NCI-H128 (cell line): Measurements from ENCODE around the gene PML.
"Not testable (repeated sequence)": the region's sequence is repeated elsewhere in the genome, so short reads cannot be mapped to it uniquely, and the experiment has no call there.

ENCODE experiments used
- DNase-seq: peaks from one replicate; lab custom pipeline; 2025; ENCODE audit not compliant: unreplicated experiment; lab: John Stamatoyannopoulos, UW

PML gene

DNA sequence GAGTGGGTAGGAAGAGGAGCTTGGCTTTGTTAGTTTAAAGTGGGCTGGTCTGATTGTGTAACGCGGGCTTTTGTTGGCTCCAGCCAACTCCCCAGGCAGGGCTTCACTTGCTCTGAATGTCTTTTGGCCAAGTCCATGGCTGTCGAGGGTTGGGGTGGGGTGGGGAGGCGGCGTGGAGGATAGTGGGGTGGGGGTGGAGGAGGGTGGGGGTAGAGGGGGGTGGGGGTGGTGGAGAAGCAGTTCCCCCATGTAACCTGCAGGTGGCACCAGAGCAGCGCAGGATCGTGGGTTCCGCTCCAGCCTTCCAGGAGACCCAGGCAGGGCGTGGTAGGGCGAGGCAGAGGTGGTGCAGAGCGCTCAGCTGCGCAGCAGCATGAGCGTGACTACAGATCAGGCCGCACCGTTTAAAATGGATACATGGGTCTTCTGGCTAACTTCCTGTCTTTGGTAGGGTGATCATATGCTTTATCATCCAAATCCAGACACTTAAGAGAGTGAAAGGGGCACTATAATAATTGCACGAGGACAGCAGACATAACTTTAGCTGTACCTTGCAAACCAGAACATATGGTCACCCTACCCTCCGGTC lies 59.5 kb downstream of the PML start:
- DNase-seq, result peak; percentile 17

DNA sequence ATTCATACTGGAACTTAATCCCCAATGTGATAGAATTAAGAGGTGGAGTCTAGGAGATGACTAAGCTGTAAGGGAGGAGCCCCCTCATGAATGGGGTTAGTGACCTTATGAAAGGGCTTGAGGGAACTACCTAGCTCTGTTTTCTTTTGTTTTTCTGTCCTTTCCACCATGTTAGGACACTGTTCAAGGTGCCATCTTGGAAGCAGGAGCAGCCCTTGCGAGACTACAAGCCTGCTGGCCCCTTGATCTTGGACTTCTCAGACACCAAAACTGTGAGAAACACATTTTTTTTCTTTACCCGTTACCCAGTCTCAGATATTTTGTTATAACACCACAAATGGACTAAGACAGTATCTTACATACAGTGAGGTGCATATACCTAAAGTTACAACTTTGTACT lies 61.3 kb downstream of the PML start:
- DNase-seq, result no peak

DNA sequence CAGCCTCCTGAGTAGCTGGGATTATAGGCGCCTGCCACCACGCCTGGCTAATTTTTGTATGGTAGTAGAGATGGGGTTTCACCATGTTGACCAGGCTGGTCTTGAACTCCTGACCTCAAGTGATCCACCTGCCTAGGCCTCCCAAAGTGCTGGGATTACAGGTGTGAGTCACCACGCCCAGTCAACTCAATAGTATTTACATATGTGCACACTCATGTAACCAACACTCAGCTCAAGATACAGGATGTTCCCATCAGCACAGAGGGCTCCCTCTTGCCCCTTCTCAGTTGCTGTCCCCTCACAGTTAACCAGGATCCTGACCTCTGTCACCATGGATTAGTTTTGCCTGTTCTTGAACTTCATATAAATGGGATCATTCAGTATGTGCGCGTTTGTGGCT lies 61.8 kb downstream of the PML start:
- DNase-seq, result not testable (repeated sequence)

DNA sequence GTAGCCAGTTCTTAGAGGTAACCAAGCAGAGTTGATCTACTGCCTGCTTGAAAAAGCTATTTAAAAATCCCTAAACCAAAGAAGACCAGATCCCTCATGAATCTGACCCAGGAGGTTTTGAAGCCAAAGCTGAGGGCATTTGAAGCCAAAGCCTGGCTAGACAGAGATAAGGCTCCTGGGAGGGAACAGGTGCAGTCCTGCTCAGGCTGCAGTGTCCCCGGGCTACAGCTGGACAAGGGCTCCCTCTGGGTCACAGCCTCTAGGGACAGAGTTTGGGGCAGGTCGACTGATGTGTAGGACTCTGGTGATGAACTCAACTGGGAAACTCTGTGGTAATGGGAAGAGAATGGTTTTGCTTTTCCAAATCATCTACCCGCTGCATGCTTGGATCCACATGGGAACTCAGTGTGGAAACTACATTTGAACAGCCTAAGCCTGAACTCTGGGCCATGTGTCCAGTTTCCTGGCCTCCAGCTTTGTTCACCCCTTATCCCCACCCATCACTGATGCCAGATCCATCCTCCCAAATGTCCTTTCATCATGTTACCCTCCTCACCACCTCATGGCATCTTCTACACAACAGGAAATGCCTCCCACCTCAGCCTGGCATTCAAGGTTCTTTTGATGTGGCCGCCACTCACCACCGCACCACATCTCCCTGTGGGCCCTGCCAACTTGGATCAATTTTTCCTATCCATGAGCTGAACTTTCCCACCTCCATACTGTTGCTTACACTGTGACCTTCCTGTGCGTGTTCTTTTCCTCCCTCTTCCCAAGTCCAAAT lies 64.7 kb downstream of the PML start:
- DNase-seq, result not testable (repeated sequence)

DNA sequence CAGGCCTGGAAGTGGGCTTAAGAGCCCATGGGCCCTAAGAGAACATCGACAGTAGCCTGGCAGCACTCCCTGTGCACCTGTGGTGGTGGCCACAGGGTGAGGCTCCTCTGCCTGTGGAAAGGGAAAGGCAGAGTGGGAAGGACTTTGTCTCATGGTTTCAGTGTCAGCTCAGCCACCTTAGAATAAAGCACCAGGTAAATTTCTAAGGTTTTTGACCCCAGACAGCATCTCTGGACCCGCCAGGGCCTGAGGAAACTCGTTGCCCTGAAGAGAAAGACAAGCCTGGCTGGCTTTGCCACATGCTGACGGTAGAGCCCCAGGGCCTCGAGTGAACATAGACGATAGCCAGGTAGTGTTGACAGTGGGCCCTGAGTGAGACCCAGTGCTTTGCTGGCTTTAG lies 65.7 kb downstream of the PML start:
- no peak for DNase-seq

DNA sequence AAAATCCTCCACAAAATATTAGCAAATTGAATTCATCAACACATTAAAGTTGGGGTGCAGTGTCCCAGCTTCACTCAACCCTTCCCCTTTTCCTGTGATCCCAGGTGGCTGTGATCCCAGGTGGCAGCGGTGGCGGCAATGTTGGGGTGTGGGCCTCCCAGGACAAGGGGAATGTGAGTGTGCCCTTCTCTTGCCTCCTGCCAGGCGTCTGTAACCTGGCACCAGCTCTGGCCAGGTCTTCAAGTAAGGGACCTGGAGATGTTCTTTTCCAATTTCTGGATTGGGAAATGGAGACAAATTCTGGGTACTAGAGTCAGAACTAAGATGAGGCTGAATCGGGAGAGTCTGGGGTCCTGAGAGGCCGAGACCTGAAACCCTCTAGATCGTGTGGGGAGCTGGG lies 67.7 kb downstream of the PML start:
- DNase-seq, result no peak

DNA sequence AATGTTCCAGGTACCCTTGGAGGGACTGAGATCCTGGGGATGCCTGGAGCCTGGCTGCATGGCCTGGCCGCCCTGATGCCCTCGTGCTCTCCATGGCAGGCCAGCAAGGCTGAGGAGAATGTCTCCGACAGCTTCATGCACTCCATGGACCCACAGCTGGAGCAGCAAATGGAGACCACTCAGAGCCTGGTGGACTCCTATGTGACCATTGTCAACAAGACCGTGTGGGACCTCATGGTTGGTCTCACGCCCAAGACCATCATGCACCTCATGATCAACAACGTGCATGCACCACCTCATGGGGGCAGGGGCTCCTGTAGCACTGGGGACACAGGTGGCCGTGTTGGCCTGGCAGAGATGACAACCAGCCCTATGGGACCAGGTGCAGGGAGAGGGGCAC lies 68.2 kb downstream of the PML start:
- DNase-seq, result no peak

DNA sequence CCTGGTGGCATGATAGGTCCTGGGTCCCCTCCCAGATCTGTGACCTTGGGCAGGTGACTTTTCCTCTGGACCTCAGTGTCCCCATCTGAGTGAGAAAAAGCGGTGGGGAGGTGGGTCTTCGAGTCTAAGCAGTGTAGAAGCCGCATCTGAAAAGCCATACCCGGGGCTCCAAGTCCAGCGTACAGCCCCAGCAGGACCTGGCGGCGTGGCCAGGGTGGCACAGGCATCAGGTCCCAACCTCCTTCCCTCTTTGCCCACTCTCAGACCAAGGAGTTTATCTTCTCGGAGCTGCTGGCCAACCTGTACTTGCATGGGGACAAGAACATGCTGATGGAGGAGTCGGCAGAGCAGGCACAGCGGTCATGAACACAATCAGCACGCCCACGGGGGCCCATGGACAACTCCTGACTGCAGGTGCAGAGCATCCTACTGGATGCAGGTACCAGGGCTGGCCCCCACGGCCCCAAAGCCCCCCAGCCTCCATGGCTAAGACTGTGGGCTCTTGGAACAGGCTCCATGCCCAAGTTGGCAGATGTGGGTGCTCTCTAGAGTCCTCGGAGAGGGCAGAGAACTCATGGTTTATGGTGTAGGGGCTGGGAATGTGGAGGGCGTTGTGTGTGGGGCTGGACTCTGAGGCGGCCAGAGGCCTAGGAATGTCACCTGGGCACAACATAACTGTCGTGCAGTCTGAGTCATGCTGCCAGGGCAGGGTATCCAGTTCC lies 69.1 kb downstream of the PML start:
- not testable (repeated sequence) for DNase-seq

DNA sequence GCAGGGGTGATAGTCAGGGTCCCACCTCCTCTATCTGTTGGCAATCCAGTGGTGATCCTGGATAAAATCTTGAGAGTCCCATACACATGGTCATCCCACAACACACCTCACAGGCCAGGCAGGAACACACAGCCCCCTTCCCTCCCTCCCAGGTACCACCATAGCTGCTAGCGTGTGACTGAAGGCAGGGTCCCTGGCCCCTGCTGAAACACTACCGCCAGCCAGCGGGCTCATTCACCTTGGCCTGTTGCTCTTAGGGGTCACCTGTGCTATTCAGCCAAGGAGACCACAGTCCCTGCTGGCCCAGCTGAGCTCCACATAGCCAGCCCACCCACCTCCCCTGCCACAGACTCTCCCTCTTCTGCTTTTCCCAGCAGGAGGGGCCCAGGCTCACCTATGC lies 69.7 kb downstream of the PML start:
- DNase-seq, result not testable (repeated sequence)

DNA sequence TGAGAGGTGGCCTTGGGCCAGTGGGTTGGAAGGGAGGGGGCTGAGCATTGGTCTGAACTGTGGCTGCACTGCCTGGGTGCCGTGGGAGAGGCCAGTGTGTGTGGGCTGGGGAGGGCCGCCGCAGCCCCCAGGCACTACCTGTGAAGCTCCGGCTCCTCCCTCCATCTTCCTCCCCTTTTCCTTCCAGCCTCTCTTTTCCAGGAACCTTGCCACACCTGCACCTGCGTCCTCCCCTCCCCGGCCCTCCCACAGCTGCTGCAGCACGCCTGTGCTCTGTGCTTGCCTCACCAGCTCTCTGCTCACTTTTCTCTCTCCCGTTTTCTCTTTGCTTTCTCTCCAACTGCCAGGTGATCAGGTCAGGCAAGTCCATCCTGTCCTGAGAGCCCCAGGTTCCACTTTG lies 70.3 kb downstream of the PML start:
- not testable (repeated sequence) for DNase-seq

DNA sequence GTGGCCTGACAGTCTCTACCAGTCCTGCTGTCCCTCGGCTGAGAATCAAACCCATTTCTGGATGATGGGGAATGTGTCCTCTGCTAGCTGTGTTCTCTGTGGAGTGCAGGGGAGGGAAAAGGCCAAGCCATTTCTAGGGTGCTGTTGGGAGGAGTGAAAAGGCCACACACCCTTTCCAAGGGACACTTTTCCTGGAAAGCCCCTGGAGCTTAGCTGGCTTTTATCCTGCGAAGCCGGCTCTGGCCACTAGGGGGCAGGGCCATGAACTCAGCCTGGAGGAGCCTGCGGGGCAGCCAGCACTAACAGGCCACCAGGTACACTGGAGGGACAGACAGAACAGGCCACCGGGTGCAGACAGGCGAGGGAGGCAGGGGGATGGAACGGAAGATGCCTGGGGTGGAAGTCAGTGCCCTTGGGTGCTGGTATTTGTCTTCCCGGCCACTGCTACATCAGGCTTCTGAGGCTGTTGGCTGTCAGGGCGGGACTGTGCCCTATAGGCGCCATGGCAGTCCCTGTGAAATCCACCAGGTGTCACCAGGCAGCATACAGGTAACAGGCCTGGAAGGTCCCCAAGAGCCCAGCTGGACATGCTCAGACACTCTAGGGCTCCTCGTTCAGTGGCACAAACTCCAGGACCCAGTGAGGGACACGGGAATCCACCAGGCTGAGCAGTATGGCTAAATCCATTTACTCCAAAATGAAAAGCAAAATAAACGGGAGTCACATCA lies 71.3 kb downstream of the PML start:
- not testable (repeated sequence) for DNase-seq

DNA sequence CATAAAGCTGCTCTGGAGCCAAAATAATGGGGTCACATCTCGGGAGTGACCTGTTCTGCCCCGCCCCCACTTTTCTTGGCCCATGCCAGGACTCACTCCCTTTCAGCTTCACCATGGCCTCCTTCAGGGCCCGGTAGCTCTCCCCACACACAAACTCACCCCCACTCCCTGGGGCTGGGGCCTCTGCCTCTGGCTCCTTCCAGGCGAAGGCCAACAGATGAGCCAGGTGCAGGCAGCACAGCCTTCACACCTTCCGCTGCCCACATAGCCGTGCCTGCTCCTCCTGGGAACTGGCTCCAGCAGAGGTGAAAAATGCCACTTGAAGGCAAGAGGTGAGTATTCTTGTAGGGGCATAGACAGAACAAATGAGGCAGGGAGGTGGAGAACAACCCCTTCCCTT lies 77.1 kb downstream of the PML start:
- DNase-seq, result not testable (repeated sequence)

DNA sequence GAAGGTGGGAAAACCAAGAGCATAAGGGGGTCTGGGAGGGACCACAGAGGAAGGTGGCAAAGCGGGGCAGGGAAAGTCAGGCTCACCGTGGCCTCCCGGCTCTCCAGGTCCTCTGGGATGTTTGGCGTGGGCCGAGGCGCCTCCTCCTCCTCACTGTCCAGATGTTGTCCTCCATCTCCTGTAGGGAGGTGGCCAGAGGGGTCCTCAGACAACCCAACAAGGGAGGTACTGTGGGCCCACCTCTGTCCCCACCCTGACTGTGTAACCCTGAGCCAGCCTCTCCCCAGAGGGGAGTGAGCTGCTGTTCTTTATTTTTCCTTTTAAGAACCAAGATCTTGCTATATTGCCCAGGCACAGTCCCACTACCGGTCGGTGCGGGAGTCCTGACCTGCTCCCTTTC lies 77.6 kb downstream of the PML start:
- DNase-seq, result not testable (repeated sequence)

DNA sequence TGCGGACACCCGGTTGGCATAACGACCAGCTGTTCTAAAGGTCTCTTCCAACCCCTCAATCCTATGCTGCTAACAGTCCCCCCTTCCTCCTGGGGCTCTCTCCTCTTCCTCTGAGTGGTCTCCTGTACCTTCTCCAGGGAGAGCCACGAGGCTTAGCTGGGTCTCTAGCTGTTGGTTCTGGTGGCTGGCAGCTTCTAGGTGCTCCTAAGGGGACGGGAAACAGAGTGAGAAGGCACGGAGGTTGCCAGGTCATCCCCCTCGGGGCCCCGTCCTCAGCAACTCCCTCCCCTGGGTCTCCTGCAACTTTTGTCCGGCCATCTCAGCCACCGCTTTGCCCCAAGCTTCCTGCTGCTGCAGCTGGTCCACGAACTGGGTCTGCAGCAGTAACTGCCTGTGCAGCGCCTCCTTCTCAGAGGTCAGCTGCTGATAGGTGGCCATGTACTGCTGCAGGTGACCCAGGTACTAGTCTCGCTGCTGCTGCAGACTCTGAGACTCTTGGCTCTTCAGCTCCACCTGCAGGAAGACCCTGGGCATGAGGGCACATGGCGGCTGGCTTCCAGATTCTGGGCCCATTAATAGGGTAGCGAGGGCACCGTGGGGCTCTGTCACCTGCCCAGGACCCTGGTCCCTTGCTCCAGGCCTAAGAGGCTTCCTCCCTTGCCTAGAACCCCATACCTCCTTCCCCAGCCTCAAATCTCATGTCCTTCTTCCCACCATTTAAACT lies 78.3 kb downstream of the PML start:
- not testable (repeated sequence) for DNase-seq

DNA sequence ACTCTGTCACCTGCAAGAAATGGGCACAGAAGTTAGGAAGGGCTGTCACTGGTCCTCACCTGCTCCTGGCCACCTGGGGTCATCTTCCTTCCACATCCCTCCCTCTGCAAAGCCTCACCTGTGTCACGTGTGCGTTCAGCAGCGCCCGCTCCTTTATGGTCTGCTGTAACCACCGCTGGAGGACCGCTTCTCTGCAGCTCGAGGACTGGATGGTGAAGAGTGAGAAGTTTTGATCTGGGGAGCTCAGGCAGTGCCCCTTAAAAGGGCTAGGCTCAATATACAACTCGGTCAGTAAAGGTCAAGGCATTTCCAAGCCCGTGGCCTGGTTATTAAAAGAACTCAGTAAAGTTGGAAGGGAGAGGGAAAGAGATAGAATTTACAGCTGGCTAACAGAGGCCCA lies 81.3 kb downstream of the PML start:
- not testable (repeated sequence) for DNase-seq

DNA sequence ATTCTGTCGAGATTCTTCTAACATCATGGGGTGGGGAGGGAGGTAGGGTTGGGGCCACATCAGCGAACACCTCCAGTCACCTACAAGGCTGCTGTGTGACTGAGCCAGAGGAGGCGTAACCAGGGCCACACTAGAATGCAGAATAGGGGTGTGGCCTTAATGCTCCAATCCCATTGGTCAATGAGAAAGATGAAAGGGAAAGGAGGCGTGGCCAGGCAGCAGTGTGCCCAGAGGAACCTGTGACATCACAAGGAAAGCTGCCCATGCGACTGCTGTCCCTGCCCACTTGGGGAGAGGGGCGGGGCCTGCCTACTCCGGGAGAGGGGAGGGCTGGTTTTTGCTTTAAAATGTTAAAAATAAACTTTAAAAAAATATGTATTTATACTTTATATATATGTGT lies 87.9 kb downstream of the PML start, which contains the start of gene GOLGA6A:
Gene GOLGA6A (minus strand): TSS at position 101 of the 400 bp plus-strand sequence. CDS start 41 bp downstream, at position 60.
- not testable (repeated sequence) for DNase-seq

DNA sequence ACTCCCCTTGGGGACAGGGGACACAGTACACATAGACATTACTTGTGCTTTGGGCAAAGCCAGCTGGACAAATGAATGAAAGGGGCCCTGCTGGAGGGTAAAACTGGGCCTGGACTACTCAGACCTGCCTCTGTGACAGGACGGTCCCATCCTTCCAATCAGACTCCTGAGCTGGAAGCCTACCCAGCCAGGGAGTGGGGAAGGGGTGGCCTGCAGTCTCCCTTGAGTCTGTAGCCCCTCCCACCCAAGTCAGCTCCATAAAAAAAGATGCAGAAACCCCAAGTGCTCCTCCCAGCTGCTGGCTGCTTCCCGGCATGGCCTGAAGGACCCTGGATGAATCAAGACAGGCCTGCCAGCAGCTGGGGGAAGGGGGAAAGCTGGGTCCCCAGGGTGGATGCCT lies 100.1 kb downstream of the PML start:
- not testable (repeated sequence) for DNase-seq

DNA sequence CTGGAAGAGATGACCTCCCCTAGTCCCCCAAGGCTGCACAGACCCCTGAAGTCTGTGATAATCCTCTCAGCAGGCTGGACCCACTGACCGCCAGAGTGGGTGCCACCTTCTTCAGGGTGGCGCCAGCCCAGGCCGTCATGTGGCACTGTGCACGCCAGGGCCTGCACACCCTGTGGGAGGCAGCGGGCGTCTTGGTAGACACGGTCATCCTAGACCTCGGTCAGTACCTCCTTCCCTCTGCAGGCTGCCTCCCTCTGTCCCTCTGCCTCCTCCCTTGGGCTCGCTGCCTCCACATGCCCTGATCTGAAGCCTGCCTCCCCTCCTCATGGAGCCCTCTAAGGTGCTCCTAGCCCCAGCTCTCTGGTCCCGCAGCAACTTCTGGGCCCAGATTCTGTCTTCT lies 101.1 kb downstream of the PML start:
- not testable (repeated sequence) for DNase-seq

DNA sequence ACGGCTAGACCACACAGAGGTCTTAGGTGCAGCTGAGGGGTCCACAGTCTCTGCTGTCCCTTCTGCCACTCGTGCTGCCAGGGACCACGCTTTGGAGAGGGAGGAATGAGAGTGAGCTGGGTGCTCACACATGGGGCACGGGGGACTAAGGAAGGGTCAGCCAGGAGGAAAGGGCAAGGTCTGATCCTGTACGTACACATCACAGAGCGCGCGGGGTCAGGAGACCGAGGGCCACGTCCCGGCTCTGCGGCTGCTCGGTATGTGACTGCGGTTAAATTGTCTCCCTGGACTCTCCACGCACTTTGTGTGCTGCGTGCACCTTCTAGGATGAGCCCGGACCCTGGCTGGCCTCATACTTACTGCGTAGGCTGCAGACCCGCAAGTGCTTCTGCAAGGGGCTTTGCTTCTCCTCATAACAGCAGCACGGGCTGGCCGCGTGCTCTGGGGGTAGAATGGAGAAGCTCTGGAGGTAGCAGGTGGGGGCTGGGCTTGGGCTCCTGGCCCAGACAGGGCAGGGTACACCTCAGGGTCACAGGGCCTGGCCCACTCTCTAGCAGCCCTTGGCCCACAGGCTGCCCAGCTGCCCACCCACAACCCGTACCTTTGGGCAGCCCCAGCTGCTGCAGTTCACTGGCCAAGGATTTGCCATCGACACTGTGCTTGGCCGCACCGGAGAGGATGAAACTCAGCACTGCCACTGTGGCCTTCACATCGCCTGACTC lies 102.4 kb downstream of the PML start:
- not testable (repeated sequence) for DNase-seq
